HG03064 (cell line): Measurements from ENCODE around the gene PHF20.
"Not testable (repeated sequence)": the region's sequence is repeated elsewhere in the genome, so short reads cannot be mapped to it uniquely, and the experiment has no call there.

Source experiments
- ATAC-seq: cut with Tn5 transposase; IDR thresholded peaks from one replicate; pipeline ENCODE4 v1.9.1; 2021; ENCODE audit warnings: low read depth; ENCODE audit not compliant: unreplicated experiment

The PHF20 gene

DNA sequence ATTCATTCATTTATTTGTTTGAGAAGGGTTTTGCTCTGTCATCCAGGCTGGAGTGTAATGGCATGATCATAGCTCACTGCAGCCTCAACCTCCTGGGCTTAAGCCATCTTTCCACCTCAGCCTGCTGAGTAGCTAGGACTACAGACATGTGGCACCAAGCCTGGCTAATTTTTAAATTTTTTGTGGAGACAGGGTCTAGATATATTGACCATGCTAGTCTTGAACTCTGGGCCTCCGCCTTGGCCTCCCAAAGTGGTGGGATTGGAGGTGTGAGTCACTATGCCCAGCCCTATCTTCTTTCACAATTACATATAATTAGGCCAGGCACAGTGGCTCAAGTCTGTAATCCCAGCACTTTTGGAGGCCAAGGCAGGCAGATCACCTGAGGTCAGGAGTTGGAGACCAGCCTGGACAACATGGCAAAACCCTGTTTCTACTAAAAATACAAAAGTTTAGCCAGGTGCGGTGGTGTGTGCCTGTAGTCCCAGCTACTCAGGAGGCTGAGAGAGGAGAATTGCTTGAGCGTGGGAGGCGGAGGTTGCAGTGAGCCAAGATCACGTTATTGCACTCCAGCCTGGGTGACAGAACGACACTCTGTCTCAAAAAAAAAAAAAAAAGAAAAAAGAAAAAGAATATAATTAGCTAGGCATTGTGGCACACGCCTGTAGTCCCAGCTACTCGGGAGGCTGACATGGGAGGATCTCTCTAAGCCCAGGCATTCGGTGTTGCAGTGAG is 110.8 kb downstream of the PHF20 start:
- ATAC-seq, result not testable (repeated sequence)

GRCh38 chr20:35883336-35883777 is 111.5 kb downstream of the PHF20 start:
- no peak for ATAC-seq

DNA sequence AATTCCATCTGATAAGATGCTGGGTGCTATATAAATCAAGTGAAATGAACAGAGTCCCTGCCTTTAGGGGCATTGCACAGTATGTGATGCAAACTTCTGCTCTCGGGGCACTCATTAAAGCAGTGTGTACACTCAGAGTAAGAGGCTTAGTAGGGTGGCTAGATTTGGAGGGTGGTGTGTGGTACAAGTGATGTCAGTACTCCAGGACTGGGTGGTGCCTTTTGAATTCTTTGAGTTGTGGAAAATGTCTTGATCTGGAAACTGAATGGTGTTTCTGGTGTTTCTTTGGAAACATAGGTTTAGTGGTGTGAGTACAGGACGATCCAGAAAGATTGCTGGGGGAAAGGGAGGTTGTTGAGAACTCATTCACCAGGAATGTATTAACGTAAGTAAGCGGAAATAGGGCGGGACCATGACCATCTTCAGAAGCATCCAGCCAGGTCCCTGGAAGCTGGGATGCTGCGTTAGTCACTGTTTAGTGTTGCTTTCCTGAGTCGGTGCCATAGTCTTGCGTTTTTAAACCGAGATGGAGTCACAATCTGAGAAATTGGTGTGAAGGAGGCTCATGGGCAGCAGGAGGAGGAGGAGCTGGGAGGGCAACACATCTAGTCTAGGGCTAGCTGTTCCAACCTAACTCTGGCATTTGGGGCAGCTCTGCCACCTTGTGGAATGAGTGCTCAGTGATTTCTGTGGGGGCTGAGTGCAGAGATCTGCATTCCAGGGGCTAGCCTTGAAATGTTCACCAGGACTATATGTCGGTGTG is 112.1 kb downstream of the PHF20 start:
- no peak for ATAC-seq

- no peak for ATAC-seq
These were observed 112.7 kb downstream of the PHF20 start for GRCh38 chr20:35884541-35884865.

- no peak for ATAC-seq
These were observed 113.4 kb downstream of the PHF20 start for GRCh38 chr20:35885212-35885611.

DNA sequence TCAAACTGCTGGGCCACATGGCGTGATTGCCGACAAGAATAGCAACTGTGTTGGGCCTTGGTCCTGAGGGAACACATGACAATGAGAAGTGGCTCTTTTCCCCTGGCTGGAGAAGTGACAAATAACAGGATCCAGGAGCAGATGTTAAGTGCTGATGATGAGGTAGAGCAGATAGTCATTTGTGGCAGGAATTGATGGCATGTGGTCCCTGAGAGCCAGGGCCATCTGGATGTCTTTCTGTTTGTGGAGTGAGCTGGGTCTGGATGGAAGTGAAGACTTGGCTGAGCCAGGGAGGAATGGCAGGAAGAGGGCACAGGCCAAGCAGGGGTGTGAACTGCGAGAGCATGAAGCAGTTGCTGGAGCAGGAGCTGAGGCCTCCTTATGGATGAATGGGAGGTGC is 114.7 kb downstream of the PHF20 start:
- no peak for ATAC-seq

- no peak for ATAC-seq
These were observed 115.7 kb downstream of the PHF20 start for GRCh38 chr20:35887393-35888064.

DNA sequence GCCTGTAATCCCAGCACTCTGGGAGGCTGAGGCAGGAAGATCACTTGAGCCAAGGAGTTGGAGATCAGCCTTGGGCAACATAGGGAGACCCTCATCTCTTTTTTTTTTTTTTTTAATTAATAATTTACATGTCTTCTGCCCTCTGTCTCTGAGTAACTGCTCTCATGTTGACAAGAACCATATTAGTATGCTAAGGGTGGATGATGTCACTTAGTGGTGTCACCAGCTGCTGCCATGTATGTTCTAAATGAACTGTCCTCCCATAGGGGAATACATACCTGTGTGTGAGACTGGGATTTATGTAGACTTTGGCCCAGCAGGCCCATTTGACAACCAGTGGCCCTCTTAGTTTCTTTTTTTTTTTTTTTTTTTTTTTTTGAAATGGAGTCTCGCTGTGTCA is 116.8 kb downstream of the PHF20 start:
- ATAC-seq, result no peak

DNA sequence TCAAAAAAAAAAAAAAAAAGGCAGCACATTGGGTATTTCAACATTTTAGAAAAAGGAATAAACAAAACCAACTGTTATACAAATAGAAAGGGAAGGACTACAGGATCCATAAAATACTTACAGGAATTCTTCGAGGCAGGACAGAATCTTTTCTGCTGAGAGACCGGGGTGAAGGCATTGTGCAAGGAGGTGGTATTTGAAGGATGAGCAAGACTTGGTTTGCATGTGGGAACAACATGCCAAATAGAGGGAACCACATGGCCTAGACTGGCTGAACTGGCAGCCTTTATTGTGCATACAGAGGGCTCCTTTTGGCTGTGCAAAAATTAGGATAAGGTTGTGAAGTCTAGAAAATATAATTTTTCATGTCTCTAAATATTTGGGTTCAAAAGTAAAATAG is 119.6 kb downstream of the PHF20 start:
- no peak for ATAC-seq

DNA sequence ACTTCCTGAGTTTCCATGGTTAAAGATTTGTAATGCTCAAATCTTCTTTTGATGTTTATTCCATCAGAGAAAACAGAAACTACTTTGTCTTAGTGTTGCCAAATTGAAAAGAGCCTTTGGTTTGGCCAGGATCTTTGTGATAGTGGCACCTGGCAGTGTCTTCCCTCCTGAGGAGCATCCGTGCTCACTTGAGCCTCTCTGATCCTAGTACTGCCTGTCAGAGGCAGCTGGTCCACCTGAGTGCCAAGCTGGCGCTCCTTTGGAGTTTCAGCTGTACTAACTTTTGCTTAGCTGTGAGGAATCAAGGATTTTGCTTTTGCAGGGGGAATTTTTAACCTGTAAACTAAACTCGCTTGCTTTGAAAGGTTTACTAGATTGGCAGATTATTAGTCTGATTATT is 121.1 kb downstream of the PHF20 start:
- no peak for ATAC-seq

GRCh38 chr20:35893942-35894341 is 122.1 kb downstream of the PHF20 start:
- peak; percentile 65 for ATAC-seq

DNA sequence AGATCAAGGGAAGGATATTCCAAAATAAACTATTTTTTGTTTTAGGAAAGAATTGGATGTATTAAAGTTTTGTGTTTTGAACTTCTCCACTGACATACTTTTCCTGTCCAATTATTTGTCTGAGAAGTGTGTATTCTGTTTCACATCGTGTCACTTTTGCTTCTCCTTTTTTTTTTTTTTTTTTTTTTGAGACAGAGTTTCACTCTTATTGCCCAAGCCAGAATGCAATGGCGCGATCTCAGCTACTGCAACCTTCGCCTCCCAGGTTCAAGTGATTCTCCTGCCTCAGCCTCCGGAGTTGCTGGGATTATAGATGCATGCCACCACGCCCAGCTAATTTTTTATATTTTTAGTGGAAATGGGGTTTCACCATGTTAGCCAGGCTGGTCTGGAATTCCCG is 123.7 kb downstream of the PHF20 start:
- ATAC-seq, result not testable (repeated sequence)

- ATAC-seq, result no peak
These were observed 127.2 kb downstream of the PHF20 start for GRCh38 chr20:35899064-35899463.

DNA sequence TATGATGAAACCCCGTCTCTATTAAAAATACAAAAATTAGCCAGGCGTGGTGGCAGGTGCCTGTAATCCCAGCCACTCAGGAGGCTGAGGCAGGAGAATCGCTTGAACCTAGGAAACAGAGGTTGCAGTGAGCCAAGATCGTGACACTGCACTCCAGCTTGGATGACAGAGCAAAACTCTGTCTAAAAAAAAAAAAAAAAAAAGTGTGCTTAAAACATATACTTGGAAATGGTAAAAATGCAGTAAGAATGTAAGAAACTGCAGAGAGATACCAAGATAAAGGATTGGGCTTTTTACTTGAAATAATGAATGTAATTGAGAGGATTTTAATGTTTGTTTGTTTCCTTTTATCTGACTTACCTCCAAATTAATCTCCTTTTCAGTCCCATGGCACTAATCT is 129.4 kb downstream of the PHF20 start:
- not testable (repeated sequence) for ATAC-seq

GRCh38 chr20:35901678-35902544 is 130.1 kb downstream of the PHF20 start:
- no peak for ATAC-seq

- no peak for ATAC-seq
These were observed 130.7 kb downstream of the PHF20 start for GRCh38 chr20:35902545-35902941.

GRCh38 chr20:35903843-35904242 is 132.0 kb downstream of the PHF20 start:
- no peak for ATAC-seq

DNA sequence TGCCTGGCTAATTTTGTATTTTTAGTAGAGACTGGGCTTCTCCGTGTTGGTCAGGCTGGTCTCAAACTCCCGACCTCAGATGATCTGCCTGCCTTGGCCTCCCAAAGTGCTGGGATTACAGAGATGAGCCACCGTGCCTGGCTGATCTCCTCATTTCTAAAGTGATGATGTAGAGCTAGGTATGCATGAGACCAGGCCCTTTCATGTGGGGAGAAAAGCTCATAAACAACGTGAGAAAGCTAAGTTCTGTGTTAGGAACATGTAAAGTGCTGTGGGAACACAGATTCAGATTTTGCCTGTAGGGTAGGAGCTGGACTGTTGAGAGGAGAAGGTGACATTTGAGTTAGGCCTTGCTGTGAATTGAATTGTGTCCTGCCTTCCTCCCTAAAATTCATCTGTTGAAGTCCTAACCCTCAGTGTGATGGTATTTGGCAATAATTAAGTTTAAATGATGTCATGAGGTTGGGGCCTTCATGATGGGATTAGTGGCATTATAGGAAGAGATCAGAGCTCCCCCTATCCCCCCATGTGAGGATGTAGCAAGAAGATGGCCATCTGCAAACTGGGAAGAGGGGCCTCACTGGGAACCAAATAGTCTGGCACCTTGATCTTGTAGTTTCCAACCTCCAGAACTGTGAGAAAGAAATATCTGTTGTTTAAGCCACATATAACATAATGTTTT is 133.3 kb downstream of the PHF20 start:
- no peak for ATAC-seq

- no peak for ATAC-seq
These were observed 135.3 kb downstream of the PHF20 start for GRCh38 chr20:35907017-35907701.

GRCh38 chr20:35908007-35908406 is 136.2 kb downstream of the PHF20 start:
- no peak for ATAC-seq
